Dermis microvascular lymphatic vessel endothelial cell (primary cell): ENCODE results near the gene PLA2G2C. TPM values are rescaled to one million over a fixed set of nuclear protein-coding genes. Genes with fewer than 3 reads are reported as not detected.
A peak's percentile ranks its signal among the peaks of the same experiment; 100 is the strongest.
"Not testable (repeated sequence)": the region's sequence is repeated elsewhere in the genome, so short reads cannot be mapped to it uniquely, and the experiment has no call there.

Experiments
- DNase-seq, 2 donors: peaks; one replicate each; pipeline versions ENCODE4 v3.0.0 to v3.0.0-alpha.2; 2010; ENCODE audit warnings: low read depth in 2 of 2
- total RNA-seq: library from RNA; depleted of rRNA; stranded (reverse); fragments of >200 nt; gene quantifications from 2 replicates; pipeline ENCODE4 v1.2.1, GENCODE V29; 2014

Gene PLA2G2C
- total RNA-seq, 1 donor from 2014 or later, result not detected

DNA sequence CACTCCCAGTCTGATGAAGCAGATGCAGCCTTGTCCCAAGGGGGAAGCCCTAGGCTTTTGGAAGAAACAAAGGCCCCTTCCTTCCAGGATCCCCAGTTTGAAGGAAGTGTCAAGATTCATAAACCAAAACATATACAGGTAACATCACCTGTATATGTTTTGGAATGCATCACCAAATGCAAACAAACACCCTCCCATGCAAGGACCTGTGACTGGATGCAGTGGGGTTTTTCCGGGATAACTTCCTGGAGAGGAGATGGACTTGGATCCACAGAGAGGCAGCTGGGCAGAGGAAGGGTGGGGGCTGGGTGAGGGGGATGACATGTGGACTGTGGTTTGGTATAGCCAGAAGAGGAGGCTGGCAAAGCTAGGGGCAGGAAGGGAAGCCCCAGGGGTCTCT is 48.7 kb downstream of the PLA2G2C start:
- no peak for DNase-seq

DNA sequence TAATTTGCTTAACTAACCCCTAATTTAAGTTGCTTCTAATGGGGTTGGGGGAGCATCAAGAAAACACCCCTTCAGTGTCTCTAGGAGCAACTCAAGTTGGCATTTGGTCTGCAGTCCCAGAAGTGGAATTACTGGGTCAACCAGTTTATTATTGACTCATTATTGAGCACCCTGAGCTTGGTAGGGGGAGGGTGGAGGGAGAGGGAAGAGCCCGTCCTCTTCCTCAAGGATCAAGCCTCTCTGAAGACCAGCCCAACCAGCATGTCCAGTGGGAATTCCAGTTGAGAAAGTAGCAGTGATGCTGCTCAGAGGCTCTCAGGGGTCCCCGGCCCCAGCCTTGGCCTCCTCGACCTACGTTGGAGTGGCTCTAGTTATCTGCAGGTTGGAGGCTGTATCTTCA is 49.3 kb downstream of the PLA2G2C start:
- DNase-seq, result no peak

DNA sequence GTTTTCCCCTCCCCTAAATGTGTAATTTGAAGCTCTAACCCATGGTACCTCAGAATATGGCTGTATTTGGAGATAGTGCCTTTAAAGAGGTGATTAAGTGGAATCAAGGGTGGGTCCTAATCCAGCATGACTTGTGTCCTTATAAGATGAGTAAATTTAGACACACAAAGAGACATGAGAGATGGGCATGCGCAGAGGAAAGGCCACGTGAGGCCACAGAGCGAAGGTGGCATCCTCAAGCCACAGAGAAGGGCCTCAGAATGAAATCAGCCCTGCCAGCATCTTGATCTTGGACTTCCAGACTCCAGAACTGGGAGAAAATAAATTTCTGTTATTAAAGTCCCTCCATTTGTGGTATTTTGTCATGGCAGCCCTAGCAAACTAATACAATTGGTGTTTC is 50.1 kb downstream of the PLA2G2C start:
- DNase-seq, result no peak

DNA sequence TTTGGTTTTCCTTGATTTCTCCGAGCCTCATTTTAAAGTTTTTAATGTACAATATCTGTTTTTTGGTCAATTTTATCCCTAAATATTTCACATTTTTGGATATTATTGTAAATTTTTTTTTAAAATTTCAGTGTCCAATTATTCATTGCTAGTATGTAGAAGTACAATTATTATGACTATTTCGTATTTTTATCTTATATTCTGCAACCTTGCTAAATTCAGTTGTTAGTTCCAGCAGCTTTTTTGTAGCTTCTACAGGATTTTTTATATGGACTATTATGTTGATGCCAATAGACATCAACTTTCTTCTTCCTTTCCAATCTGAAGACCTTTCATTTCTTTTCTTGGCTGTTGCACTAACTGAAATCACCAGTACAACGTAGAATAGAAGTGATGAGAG is 51.3 kb downstream of the PLA2G2C start:
- no peak for DNase-seq

DNA sequence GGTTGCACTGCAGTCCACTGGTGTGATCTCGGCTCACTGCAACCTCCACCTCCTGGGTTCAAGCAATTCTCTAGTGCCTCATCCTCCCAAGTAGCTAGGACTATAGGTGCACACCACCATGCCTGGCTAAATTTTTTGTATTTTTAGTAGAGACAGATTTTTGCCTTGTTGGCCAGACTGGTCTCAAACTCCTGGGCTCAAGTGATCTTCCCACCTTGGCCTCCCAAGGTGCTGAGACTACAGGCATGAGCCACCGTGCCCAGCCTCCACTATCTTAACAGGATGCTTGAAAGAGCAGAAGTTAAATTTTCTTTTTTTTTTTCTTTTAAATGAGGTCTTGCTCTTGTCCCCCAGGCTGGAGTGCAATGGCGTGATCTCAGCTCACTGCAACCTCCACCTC is 55.8 kb downstream of the PLA2G2C start:
- not testable (repeated sequence) for DNase-seq

DNA sequence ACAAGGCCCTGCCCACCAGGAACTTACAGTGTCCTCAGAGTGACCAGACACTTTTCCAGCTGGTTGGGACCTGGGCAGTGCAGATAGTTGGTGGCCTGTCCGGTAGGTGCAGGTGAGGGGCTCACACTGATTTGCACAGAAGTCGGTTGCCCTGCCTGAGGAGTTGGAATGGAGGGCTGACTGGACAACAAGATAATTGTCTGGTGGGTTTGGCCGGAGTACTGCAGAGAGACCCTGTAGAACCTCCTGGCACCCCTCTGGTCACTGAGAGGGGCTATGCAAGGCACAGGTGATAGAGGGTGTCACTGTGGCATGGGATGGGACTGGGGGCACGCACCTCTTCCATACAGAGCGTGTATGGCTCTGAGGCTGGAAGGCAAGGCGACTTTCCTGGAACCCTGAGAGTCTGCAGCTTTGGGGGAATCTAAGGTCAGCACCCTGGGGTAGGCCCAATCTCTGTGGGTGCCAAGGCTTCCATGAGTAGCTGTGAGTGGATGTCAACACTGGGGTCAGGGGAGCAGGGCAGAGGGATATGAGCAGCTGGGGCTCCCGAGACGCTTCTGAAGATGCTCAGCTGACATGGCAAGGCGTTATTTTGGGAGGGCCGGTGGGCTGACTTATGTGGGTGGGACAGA is 59.4 kb downstream of the PLA2G2C start:
- DNase-seq, result no peak

DNA sequence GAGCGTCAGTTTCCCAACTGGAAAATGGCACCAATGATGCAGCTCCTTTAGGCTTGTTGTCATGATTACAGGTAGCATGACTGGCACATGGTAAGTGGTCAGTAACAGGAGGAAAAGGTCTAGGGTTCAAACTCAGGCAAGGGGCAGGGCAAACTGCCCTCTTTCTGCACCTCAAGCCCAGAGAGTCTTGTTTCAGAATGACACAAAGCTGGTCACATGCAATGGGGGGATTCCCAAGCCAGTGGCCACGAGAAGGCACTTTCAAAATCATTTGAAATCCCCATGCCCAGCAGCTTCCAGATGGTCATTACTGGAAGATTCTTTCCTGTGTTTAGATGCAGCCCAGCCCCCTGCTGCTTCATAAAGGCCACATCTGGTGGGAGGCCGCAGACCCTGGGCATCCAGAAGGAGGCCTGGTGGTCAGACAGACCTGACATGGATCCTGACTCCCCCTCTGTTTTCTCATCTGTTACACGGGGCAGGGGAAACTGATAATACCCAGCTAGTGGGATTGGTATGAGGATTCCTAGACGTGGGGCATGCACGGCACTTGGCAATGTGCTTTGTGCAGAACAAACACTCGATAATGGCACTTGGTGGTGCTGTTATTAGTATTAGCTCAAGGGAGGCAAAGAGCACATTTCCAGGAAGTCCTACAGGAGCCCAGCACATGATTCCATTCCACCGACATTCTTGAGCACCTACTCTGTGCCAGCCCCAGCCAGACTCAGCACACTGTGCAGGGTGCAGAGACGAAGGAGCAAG is 60.1 kb downstream of the PLA2G2C start:
- no peak for DNase-seq

DNA sequence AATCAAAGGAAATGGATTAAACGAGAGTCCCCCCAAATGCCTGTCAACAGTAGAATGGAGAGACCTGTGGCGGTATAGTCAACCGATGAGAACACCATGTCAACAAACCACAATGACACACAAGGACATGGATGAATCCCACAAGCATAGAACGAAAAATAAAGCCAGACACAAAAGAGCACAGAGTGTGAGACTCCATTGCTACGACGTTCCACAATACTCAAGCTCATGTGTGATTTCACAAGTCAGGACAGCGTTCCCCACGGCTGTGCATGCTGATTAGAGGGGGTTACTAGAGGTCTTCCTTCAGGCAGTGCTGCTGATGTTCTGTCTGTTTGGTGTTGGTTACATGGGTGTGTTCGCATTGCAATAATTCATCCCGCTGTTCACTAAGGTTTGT is 61.2 kb downstream of the PLA2G2C start:
- DNase-seq, result no peak

DNA sequence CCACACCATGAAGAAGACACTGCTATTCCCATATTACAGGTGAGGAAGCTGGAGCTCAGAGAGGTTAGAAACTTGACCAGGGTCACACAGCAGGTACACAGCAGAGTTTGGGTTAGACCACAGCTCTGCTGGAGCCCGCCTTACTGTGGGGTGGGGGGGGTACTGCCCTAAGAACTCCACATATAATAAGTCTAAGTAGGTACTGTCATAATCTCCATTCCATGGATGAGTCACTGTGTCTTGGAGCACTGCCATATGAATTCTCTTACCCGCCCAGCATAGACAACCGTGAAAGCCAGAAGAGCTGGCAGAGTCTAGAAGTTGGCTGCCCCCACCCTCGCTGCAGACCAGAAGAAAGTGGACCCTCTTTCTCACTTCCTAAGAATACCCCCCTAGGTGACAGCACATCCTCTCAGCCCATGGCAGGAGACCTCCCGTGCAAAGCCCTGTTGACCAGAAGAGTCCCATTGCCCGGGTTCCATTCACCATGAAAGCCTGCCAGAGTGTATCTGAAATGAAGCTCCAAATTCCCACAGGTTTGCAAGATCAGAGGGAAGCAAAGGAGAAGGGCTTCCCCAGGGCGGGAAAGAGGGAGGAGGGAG is 61.8 kb downstream of the PLA2G2C start:
- peak; percentile 5 to 71 for DNase-seq

DNA sequence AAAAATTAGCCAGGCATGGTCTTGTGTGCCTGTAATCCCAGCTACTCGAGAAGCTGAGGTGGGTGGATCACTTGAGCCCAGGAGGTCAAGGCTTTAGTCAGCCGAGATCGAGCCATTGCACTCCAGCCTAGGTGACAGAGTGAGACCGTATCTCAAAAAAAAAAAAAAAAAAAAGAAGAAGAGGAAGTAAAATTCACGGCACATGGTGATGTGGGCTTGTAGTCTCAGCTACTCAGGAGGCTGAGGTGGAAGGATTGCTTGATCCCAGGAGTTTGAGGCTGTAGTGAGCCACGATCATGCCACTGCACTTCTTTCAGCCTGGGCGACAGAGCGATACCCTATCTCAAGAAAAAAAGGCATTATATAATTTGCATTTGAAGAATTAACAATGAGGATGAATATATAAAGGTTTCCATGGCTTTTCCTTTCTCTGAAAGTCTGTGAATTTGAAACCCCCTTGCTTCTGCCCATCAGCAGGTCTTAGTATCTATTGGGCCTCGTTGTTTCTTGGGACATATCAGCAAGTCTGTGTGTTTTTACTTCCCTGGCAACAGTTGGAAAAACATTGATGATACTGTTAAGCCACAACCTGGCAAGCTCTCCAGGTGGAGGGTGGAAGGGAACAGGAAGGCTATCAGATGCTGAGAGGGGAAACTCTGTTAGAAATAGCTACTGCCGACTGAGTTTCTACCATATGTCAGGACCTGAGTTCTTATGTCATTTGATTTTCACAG is 62.4 kb downstream of the PLA2G2C start:
- no peak for DNase-seq

DNA sequence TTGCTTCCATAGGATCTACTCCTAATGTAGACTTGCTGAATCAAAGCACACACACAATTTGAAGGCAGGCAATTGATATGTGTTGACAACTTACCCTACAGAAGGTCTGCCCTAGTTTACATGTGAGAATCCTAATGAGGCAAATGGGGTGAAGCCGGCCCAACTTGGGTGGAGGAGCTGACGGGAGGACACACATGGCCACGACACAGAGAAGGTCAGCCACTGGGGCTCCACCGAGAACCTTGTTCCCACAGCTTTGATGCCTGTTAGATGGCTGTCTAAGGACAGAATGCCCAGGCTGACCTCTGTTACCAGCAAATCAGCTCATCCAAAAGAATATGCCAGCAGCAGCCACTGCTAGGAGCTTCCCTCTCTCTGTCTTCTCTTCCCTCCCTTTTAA is 65.5 kb downstream of the PLA2G2C start:
- DNase-seq, result no peak

DNA sequence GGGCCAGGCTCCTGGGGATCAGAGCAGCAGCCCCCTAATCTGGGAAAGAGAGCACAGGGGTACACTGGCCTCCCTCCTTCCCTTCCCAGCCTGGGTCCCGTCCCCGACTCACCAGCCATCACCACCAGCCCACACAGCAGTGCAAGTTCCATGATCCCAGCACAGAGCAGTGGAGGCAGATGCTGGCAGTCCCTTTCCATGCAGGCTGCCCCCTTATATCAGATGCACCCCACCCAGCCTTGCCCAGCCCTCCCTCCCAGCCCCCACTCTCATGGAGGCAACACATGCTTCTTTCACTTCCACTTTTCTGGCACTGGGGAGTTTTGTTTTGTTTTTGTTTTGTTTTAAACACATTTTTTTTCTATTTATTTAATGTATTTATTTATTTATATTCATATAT is 67.0 kb downstream of the PLA2G2C start, which contains the start of gene PLA2G2D:
TSS of gene PLA2G2D (minus strand) at position 190 of the 400 bp plus-strand sequence. CDS start at position 152, 38 bp downstream.
- no peak for DNase-seq

DNA sequence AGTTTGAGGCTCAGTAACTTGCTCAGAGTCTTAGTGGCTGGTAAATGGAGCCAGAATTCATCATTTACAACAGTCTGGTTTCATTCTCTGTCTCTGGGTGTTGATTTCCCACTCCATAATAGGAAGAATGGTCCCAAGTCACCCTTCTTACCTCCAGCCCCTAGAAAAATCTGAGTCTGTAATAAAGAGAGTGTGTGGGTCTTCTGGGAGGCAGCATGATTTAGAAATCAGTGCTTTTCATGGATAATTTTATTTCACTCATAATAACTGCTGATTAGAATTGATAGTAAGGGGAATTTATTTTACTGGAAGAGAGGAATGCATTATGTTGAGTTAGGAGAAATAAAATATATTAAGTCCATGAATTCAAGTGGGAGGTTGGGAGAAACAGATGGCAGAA is 69.1 kb downstream of the PLA2G2C start:
- no peak for DNase-seq

DNA sequence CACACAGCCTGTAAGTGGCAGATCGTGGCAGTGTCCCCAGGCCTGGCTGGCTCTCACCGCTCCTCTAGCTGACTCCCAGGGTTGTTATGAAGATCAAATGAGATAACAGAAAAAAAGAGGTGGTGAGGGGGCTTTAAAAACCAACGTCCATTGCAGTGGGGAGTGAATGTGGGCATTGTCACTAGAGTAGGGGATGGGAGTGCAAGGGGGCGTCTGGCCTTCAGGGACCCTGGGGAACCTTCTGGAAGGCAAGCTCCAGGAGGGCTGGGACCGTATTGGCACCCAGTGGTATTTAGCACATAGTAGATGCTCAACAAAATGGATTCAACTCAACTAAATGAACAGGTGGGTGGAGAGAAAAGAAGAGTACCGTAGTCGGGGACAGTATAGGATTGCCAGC is 70.4 kb downstream of the PLA2G2C start:
- no peak for DNase-seq

DNA sequence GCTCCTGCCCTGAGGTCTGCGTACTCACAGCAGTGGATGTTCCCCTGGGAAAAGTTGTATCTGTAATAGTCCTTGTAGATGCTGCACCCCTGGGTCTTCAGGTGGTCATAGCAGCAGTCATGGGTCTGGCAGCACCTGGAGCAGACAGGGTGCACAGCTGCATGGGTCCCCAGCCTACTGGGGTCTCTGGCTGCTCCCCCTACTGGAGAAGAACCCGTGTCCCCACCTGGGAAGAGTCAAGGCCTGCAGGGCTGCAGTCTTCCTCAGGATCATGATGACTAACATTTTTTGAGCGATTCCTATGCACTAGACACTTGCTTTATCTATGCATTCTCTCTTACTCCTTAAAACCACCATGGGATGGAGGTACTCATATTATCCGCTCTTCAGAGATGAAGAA is 70.8 kb downstream of the PLA2G2C start:
- DNase-seq, result no peak

DNA sequence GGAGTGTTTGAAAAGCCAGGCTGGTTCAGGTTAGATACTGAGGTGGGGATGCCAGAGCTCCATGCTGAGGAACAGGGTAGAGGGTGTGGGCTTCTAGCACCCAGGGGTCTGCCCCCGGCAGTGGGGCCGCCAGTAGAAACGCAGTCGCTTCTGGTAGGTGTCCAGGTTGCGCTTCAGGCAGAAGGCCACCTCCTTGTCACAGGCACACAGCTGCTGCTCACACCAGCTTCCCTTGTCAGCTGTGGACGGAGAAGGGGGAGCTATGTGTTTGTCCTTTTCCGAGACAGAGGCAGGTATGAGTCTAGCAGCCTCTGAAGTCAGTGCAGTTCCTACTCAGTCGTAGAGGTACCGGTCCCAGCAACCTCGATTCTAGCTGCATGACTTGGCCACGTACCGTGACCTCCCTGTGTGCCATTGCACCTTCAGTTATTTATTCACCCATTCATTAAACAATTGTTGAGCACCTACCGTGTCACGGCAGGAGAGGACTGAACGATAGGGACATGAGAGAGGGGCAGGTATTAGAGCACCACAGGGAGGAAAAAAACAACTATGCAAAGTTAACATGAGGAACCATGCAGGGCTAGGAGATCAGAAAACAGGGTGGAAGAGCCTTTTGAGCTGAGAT is 72.2 kb downstream of the PLA2G2C start:
- no peak for DNase-seq

Other genes with a start within 250 kb of the PLA2G2C start
- gene PLA2G2A, start 206.9 kb downstream of the PLA2G2C start, total RNA-seq, result not detected in 2 replicates
- gene PLA2G5, start 116.3 kb downstream of the PLA2G2C start, total RNA-seq, result under 0.01 and 0.25 TPM in 2 replicates
- gene PLA2G2D, start 67.0 kb downstream of the PLA2G2C start, total RNA-seq, result not detected in 2 replicates
- gene PLA2G2F, start 47.2 kb downstream of the PLA2G2C start, total RNA-seq, result not detected in 2 replicates
- under 0.01 TPM in 1 of 2 replicates, not detected in the other for gene UBXN10, start 422 bp downstream of the PLA2G2C start, total RNA-seq
- not detected in 2 replicates for gene VWA5B1, start 104.4 kb upstream of the PLA2G2C start, total RNA-seq